GM19467 (cell line): Measurements from ENCODE around the gene KRT39.

Source experiments
- ATAC-seq: cut with Tn5 transposase; IDR thresholded peaks from one replicate; pipeline ENCODE4 v1.9.1; 2021; ENCODE audit warnings: mild to moderate bottlenecking, moderate library complexity; ENCODE audit not compliant: unreplicated experiment

Gene KRT39

DNA sequence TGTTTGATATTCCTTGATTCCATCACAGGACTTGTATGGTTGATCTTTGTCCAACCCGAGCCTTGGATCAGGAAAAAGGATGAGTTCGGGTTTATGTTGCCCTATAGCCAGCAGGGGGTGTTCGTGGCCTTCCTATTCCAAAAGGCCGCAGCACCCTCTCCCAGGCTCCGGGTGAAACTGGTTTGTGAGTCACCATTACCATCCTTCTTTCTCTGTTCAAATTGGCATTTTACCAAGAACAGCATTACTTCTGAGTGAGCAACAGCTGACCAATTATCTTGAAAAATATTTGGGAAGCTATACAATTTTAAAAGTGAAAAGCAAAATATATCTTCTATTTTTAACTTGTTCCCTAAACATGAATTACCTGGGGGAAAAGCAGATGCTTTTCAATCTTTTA lies 57.4 kb downstream of the KRT39 start:
- no peak for ATAC-seq
